HT1080 (cell line): ENCODE data around the gene TRIP12. TPM values are rescaled to one million over a fixed set of nuclear protein-coding genes. Genes with fewer than 3 reads are reported as not detected.
"Not testable (repeated sequence)": the region's sequence is repeated elsewhere in the genome, so short reads cannot be mapped to it uniquely, and the experiment has no call there.

ENCODE experiments used
- DNase-seq: peaks from one replicate; pipeline ENCODE4 v3.0.0-alpha.2; 2015; ENCODE audit warnings: low read depth
- polyA plus RNA-seq, 2 experiments: library from polyadenylated mRNA; depleted of rRNA; stranded (reverse); fragments of >200 nt; gene quantifications; 2 replicates each; pipeline ENCODE4 v1.2.3, GENCODE V29; 2015
- total RNA-seq: library from RNA; depleted of rRNA; stranded (reverse); fragments of >200 nt; shearing (Covaris generic); gene quantifications from 2 replicates; pipeline ENCODE4 v1.2.3, GENCODE V29; 2014; rRNA removed

The TRIP12 gene
- total RNA-seq, result 149 and 179 TPM in 2 replicates
- 43.6 and 66.3 TPM in 2 replicates for polyA plus RNA-seq (2015; cell fraction: cytosol; rRNA removed)
- polyA plus RNA-seq (2015; cell fraction: nucleus; rRNA removed), result 148 and 167 TPM in 2 replicates

- DNase-seq, result peak; percentile 94
Observed at GRCh38 chr2:229921892-229922448, at the start of gene TRIP12. TSS of gene TRIP12 (minus strand) at chr2:229922009. CDS start at chr2:229880079, 41,930 bp downstream.

GRCh38 chr2:229971298-229971790 lies 49.5 kb upstream of the TRIP12 start:
- DNase-seq, result no peak

DNA sequence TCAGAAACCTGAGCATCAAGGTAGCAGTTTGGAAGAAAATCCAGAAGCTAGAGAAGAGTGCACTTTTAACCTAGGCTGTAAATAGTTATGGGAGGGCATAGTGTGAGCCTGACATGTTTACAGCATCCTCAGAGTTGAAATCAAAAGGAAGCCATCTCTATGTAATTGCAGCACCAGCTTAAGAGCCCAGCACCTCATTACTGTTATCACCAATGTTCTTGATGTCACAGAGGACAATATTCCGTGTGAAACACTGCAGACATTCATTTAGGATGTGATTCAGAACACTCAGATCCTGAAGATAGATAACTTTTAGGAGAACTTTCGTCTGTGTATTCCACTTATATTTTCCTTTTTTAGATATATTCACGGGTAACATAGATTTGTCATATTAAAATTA lies 48.6 kb upstream of the TRIP12 start:
- no peak for DNase-seq

- no peak for DNase-seq
Observed at GRCh38 chr2:229969921-229970320, 48.1 kb upstream of the TRIP12 start.

GRCh38 chr2:229963596-229963995 lies 41.8 kb upstream of the TRIP12 start:
- not testable (repeated sequence) for DNase-seq

DNA sequence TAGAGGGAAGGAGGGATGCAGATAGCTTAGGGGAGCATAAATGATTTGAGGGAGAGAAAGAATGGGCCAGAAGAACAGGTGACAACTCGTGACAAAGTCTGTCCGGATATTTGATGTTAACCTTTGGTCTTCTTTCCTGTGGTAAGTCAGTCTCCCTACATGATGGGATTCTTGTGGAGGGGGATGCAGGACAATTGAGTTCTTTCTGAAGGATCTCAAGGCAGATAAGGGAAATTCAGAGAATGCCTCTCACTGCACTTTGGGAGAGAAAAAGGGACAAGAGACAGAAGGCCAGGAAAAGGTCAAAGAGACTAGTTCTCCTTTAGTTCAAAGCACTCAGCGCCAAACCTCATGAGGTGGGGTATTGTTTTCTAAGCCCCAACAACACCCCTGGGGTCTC lies 34.7 kb upstream of the TRIP12 start:
- DNase-seq, result no peak

DNA sequence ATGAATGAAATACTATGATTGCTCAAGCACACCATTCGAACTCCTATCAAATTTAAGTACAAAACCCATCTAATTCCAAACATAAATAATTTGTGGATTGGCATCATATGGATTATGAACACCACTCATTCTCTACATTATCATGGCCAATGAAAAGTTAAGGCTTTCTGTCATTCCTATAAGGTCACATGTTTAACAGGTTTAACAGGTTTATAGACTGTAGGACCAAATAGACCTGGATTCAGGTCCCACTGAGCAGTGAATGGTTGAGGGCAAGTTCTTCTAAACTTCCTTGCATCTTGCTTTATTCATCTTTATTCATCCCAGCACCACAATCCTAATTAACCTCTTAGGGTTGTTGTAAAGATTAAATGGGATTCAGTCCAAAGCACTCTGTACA lies 33.9 kb upstream of the TRIP12 start:
- no peak for DNase-seq

DNA sequence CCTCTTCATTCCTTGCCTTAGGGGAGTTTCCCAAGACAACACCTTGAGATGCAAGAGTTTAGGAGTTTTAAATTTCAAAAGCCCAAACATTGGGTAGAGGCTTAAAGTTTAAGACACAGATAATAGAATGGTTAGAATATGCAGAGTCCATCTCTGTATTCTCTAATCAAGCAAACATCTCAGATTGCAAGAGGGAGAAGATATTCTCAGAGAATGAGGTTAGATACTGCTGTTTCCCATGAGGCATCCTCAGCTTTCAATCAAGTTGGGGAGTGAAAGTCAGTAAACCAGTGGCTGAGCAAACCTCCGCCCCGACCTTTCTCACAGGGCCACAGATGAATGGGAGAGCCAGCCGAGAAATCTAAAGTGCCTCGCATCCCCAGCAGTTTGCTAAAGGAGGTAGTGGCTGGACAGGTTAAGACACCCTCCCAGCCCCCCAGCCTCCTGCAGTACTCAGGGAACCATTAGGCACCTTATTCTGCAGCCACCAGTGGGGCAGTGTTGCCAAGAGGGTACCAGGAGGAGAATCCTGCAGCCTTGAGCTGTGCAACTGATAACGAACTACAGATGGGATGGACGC lies 30.5 kb upstream of the TRIP12 start:
- DNase-seq, result no peak

GRCh38 chr2:229947544-229947943 lies 25.7 kb upstream of the TRIP12 start:
- DNase-seq, result no peak

GRCh38 chr2:229945975-229946374 lies 24.2 kb upstream of the TRIP12 start:
- DNase-seq, result no peak

- DNase-seq, result no peak
Observed at GRCh38 chr2:229943770-229944449, 22.1 kb upstream of the TRIP12 start.

GRCh38 chr2:229943171-229943570 lies 21.4 kb upstream of the TRIP12 start:
- DNase-seq, result no peak

DNA sequence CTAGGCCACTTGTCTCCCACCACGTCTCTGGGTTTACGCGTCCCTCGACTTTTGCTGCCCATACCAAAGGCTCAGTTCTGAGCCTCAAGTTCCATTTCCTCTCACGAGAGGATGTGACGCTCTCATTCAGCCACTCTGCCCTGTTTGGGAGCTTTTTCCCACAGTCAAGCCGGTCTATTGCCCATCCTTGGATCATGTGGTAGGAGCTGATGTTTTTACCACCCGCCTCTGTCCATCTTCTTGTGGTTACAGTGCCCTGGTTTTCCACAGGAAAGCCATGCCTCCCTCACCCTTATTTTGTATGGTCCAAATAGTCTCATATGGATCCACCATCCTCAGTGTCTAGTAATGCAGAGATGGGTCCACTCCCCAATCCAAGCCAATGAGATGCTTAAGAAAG lies 20.9 kb upstream of the TRIP12 start:
- DNase-seq, result no peak

DNA sequence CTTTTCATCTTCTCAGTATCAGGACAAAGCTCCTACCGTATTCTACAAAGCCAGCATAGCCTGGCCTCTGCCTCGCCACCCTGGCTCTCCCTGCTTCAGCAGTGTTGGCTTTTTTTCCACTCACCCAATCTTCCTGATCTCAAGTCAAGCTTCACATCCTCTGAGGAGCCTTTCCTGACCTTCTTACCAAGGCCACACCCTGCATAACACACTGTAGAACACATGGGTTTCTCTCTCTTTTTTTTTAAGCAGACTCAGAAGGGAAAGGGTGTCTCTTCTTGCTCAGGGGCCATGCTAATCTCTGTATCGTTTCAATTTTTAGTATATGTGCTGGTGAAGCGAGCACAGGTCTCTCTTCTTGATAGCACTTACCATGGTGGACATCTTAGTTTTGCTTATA lies 15.7 kb upstream of the TRIP12 start:
- no peak for DNase-seq

- no peak for DNase-seq
Observed at GRCh38 chr2:229931241-229931640, 9.4 kb upstream of the TRIP12 start.

DNA sequence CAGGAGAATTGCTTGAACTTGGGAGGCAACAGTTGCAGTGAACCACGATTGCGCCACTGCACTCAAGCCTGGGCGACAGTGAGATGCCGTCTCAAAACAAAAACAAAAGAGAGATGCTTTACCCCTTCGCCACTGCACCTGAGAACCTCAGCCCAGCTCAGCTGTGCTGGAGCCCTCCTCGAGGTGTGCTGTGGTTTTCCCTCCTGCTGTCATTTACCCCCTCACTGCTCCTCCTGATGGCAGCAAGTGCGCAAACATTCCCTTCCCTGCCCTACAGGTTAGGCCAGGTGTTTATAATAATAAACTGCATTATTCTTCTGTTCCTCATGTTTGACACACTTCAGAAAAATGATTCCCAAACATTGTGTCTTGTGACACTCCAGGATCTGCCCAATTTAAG lies 8.8 kb upstream of the TRIP12 start:
- DNase-seq, result no peak

- peak; percentile 52 for DNase-seq
Observed at GRCh38 chr2:229927817-229928321, 6.1 kb upstream of the TRIP12 start.

- DNase-seq, result no peak
Observed at GRCh38 chr2:229925201-229925600, 3.4 kb upstream of the TRIP12 start.

- not testable (repeated sequence) for DNase-seq
Observed at GRCh38 chr2:229924541-229924940, 2.7 kb upstream of the TRIP12 start.

GRCh38 chr2:229922449-229923386 lies 909 bp upstream of the TRIP12 start, which contains the start of gene FBXO36:
TSS of gene FBXO36 (plus strand) at chr2:229922503. CDS start at chr2:229922514, 11 bp downstream.
- DNase-seq, result peak; percentile 69
